Hepatocyte (in vitro differentiated cells): ENCODE data around the gene PIGT.

Source experiments
- EZH2 ChIP-seq: fragments of 200-600 bp; sonication (generic); IDR thresholded peaks from 2 replicates; pipeline ENCODE4 v1.6.1; 2016; ENCODE audit warnings: antibody characterized with exemption, mild to moderate bottlenecking, borderline replicate concordance
- EZH2phosphoT487 ChIP-seq: fragments of 200-600 bp; sonication (generic); IDR thresholded peaks from one replicate; pipeline ENCODE4 v1.6.1; 2018; ENCODE audit warnings: antibody characterized with exemption, mild to moderate bottlenecking, low read depth, moderate library complexity; ENCODE audit not compliant: unreplicated experiment, severe bottlenecking
- TF ChIP-seq, protein P1 (sequence below): fragments of 200-600 bp; sonication (generic); IDR thresholded peaks from 2 replicates; pipeline ENCODE4 v1.5.1; 2016; ENCODE audit warnings: antibody characterized with exemption, mild to moderate bottlenecking; ENCODE audit not compliant: poor library complexity

DNA sequence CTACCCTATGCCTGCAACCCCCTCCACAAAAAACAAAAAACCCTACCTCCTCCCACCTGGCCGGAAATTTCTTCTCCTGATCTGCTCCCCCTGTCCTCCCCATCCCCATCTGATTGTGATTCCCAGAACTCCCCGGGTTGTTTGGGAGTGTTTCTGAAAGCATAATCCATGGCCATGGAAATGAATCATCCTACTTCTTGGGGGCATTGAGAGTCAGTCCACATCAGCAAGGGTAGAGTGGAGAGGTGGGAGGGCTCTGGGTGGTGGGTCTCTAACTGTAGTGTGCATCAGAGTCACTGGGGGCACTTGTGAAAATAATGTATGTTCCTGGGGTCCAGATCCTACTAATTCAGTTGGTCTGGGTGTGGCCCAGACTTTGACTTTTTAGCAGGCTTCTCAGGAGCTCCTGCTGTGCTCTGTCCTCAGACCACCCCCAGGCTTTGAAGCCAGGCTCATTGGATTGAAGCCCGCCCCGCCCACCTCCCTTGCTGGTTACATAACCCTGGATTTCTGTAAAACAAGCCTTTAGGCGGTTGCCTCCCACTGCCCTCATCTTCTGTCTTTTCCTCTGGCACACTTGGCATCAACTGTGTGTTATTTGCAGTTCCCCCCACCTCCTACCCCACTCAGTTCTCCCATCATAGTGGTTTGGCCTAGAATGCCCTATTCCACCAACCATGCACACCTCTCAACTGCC, 10.5 kb downstream of the PIGT start:
- TF ChIP-seq, protein P1, sequence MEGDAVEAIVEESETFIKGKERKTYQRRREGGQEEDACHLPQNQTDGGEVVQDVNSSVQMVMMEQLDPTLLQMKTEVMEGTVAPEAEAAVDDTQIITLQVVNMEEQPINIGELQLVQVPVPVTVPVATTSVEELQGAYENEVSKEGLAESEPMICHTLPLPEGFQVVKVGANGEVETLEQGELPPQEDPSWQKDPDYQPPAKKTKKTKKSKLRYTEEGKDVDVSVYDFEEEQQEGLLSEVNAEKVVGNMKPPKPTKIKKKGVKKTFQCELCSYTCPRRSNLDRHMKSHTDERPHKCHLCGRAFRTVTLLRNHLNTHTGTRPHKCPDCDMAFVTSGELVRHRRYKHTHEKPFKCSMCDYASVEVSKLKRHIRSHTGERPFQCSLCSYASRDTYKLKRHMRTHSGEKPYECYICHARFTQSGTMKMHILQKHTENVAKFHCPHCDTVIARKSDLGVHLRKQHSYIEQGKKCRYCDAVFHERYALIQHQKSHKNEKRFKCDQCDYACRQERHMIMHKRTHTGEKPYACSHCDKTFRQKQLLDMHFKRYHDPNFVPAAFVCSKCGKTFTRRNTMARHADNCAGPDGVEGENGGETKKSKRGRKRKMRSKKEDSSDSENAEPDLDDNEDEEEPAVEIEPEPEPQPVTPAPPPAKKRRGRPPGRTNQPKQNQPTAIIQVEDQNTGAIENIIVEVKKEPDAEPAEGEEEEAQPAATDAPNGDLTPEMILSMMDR: no peak
- TF ChIP-seq EZH2 (no peak), EZH2phosphoT487 (no peak)
